ENCODE data around the gene TMEM25. TPM values are rescaled to one million over a fixed set of nuclear protein-coding genes. Genes with fewer than 3 reads are reported as not detected.

The TMEM25 gene
- polyA plus RNA-seq, 1 experiment = 30.2 TPM

- Histone ChIP-seq H3K27me3 (ENCODE audit: control insufficient read depth, insufficient read depth, low read length) (no peaks in the 10 kb centered on the region), H3K4me3 (ENCODE audit: low read depth, low read length) (no peak overlapping the region), H3K36me3 (ENCODE audit: control insufficient read depth, insufficient read depth, low read length) (peaks cover 3% of the 10 kb centered on the region; the same call in 1 of the 2 replicates)
- no peak for TF ChIP-seq CTCF (IDR thresholded peaks at IDR 0.05; ENCODE audit: insufficient read depth, low read depth, low read length)
- POLR2A ChIA-PET = no interaction called here
- CTCF ChIA-PET = no interaction called here
- DNase-seq (ENCODE audit: low read depth) = no peak
Observed at GRCh38 chr11:118536726-118537125, 5.7 kb downstream of the TMEM25 start.

- CTCF ChIA-PET = no interaction called here
- H3K36me3 ChIP-seq (ENCODE audit: control insufficient read depth, insufficient read depth, low read length) = peaks cover 3% of the 10 kb centered on the region; the same call in 1 of the 2 replicates
- no peak for DNase-seq (ENCODE audit: low read depth)
- POLR2A ChIA-PET = no interaction called here
- no peaks in the 10 kb centered on the region for H3K27me3 ChIP-seq (ENCODE audit: control insufficient read depth, insufficient read depth, low read length)
- TF ChIP-seq CTCF (IDR thresholded peaks at IDR 0.05; ENCODE audit: insufficient read depth, low read depth, low read length) = no peak
- H3K4me3 ChIP-seq (ENCODE audit: low read depth, low read length) = no peak overlapping the region
Observed at GRCh38 chr11:118537409-118537980, 6.5 kb downstream of the TMEM25 start.

- CTCF ChIA-PET = no interaction called here
- H3K27me3 ChIP-seq (ENCODE audit: control insufficient read depth, insufficient read depth, low read length) = no peaks in the 10 kb centered on the region
- DNase-seq (ENCODE audit: low read depth) = no peak
- POLR2A ChIA-PET = no interaction called here
- peaks cover 5% of the 10 kb centered on the region for H3K36me3 ChIP-seq (ENCODE audit: control insufficient read depth, insufficient read depth, low read length)
- no peak overlapping the region for H3K4me3 ChIP-seq (ENCODE audit: low read depth, low read length)
- no peak for TF ChIP-seq CTCF (IDR thresholded peaks at IDR 0.05; ENCODE audit: insufficient read depth, low read depth, low read length)
Observed at GRCh38 chr11:118544010-118544646, 13.1 kb downstream of the TMEM25 start.

- H3K4me3 ChIP-seq (ENCODE audit: low read depth, low read length) = no peak overlapping the region
- no peaks in the 10 kb centered on the region for H3K27me3 ChIP-seq (ENCODE audit: control insufficient read depth, insufficient read depth, low read length)
- TF ChIP-seq CTCF (IDR thresholded peaks at IDR 0.05; ENCODE audit: insufficient read depth, low read depth, low read length) = no peak
- ChIA-PET CTCF (no interaction called here), POLR2A (no interaction called here)
- DNase-seq (ENCODE audit: low read depth) = no peak
- peaks cover 5% of the 10 kb centered on the region for H3K36me3 ChIP-seq (ENCODE audit: control insufficient read depth, insufficient read depth, low read length)
Observed at GRCh38 chr11:118544647-118545010, 13.6 kb downstream of the TMEM25 start.

- POLR2A ChIA-PET = no interaction called here
- CTCF ChIA-PET = no interaction called here
- H3K36me3 ChIP-seq (ENCODE audit: control insufficient read depth, insufficient read depth, low read length) = peaks cover 5% of the 10 kb centered on the region
- no peaks in the 10 kb centered on the region for H3K27me3 ChIP-seq (ENCODE audit: control insufficient read depth, insufficient read depth, low read length)
- TF ChIP-seq CTCF (IDR thresholded peaks at IDR 0.05; ENCODE audit: insufficient read depth, low read depth, low read length) = no peak
- no peak for DNase-seq (ENCODE audit: low read depth)
- no peak overlapping the region for H3K4me3 ChIP-seq (ENCODE audit: low read depth, low read length)
Observed at GRCh38 chr11:118545533-118545932, 14.5 kb downstream of the TMEM25 start.

Data from BJ (cell line).